Keratinocyte (primary cell): ENCODE data around the gene CIB4. TPM values are rescaled to one million over a fixed set of nuclear protein-coding genes. Genes with fewer than 3 reads are reported as not detected.

Source experiments
- DNase-seq: peaks from one replicate; pipeline ENCODE4 v3.0.0-alpha.2; 2011; ENCODE audit warnings: low read depth, missing footprints, low spot score
- FAIRE-seq: peaks from 2 replicates; lab custom pipeline; 2011; peaks lifted over from hg19 to GRCh38; lab: Jason Lieb, UNC
- H2AFZ ChIP-seq: 2 replicates; pipeline ENCODE4 v1.6.0; 2012; ENCODE audit warnings: low read length, control low read depth, inconsistent platforms; ENCODE audit not compliant: control insufficient read depth
- H3K27ac ChIP-seq: 2 replicates; pipeline ENCODE4 v1.5.1; 2011; ENCODE audit warnings: low read length; ENCODE audit not compliant: control insufficient read depth, insufficient read depth
- H3K27me3 ChIP-seq: 3 replicates; pipeline ENCODE4 v1.6.0; 2011; ENCODE audit warnings: low read length; ENCODE audit not compliant: control insufficient read depth, insufficient read depth; ENCODE audit errors: extremely low read depth
- H3K36me3 ChIP-seq, 2 experiments: 2 replicates in 1 of 2; 3 replicates in 1 of 2; pipeline ENCODE4 v1.5.1; 2011; ENCODE audit warnings: low read length in 2 of 2, mild to moderate bottlenecking in 1 of 2; ENCODE audit not compliant: control insufficient read depth in 2 of 2, insufficient read depth in 2 of 2; ENCODE audit errors: extremely low read depth in 1 of 2
- H3K4me1 ChIP-seq: 3 replicates; pipeline ENCODE4 v1.5.1; 2011; ENCODE audit warnings: low read length; ENCODE audit not compliant: control insufficient read depth, insufficient read depth; ENCODE audit errors: extremely low read depth
- H3K4me2 ChIP-seq: 3 replicates; pipeline ENCODE4 v1.6.0; 2011; ENCODE audit warnings: low read depth, low read length; ENCODE audit not compliant: control insufficient read depth, insufficient read depth; ENCODE audit errors: extremely low read depth
- H3K4me3 ChIP-seq, 3 experiments: fragments of 200-600 bp in 1 of 3; sonication (generic) in 1 of 3; 2 replicates in 2 of 3; 3 replicates in 1 of 3; pipeline ENCODE4 v1.5.1; 2011 to 2016; ENCODE audit warnings: low read length in 3 of 3, mild to moderate bottlenecking in 3 of 3, control low read depth in 2 of 3, inconsistent platforms in 1 of 3, low read depth in 1 of 3, mixed read lengths in 1 of 3, mixed run types in 1 of 3, moderate library complexity in 1 of 3; ENCODE audit not compliant: control insufficient read depth in 2 of 3, insufficient read depth in 2 of 3; ENCODE audit errors: extremely low read depth in 1 of 3
- H3K79me2 ChIP-seq: 2 replicates; pipeline ENCODE4 v1.6.0; 2012; ENCODE audit warnings: low read length; ENCODE audit not compliant: control insufficient read depth, insufficient read depth
- H3K9ac ChIP-seq: 3 replicates; pipeline ENCODE4 v1.6.0; 2011; ENCODE audit warnings: low read length; ENCODE audit not compliant: control insufficient read depth, insufficient read depth; ENCODE audit errors: extremely low read depth
- H3K9me1 ChIP-seq: 3 replicates; pipeline ENCODE4 v1.6.0; 2011; ENCODE audit warnings: low read length; ENCODE audit not compliant: control insufficient read depth, insufficient read depth; ENCODE audit errors: extremely low read depth
- H3K9me3 ChIP-seq: 2 replicates; pipeline ENCODE4 v1.5.1; 2012; ENCODE audit warnings: low read depth, low read length; ENCODE audit not compliant: control insufficient read depth
- H4K20me1 ChIP-seq: 3 replicates; pipeline ENCODE4 v1.6.0; 2011; ENCODE audit warnings: low read length; ENCODE audit not compliant: control insufficient read depth, insufficient read depth; ENCODE audit errors: extremely low read depth
- CTCF ChIP-seq, 3 experiments: IDR thresholded peaks in 1 of 3; conservative IDR thresholded peaks in 1 of 3; optimal IDR thresholded peaks in 1 of 3; 2 replicates in 2 of 3; 3 replicates in 1 of 3; pipeline versions ENCODE3 to v1.5.1; 2011; ENCODE audit warnings: low read length in 3 of 3, mild to moderate bottlenecking in 3 of 3, moderate library complexity in 2 of 3, control low read depth in 1 of 3, inconsistent platforms in 1 of 3; ENCODE audit not compliant: insufficient read depth in 2 of 3; ENCODE audit errors: extremely low read depth in 1 of 3
- EZH2 ChIP-seq: IDR thresholded peaks from one replicate; pipeline ENCODE4 v1.6.1; 2012; ENCODE audit warnings: inconsistent platforms, mild to moderate bottlenecking, low read length, moderate library complexity
- dilution Hi-C: fragments of 300-500 bp; cut with MboI; formaldehyde crosslinking; loops from one replicate; pipeline ENCODE4 v1.7.0; 2020; ENCODE audit warnings: low sequenced_read_pairs; ENCODE audit not compliant: extremely low pct_ligation_motif_present
- polyA plus RNA-seq, 5 experiments: library from polyadenylated mRNA; depleted of rRNA in 3 of 5; stranded (reverse) in 3 of 5; stranded (forward) in 1 of 5; unstranded in 1 of 5; fragments of >200 nt; gene quantifications; 1 replicate in 1 of 5; 2 replicates in 3 of 5; 3 replicates in 1 of 5; pipeline versions ENCODE4 v1.2.1 to v1.2.3, GENCODE V29; 2011 to 2012; ENCODE audit warnings: missing spikeins in 2 of 5, low read depth in 1 of 5, low replicate concordance in 1 of 5

Gene CIB4
- polyA plus RNA-seq, 1 donor (not counting 4 experiments of a cell fraction or from before 2014, with no cell fraction given), result not detected

- no peaks in the 10 kb centered on the region for H3K79me2 ChIP-seq
- TF ChIP-seq CTCF (optimal IDR thresholded peaks at IDR 0.05 in 1 of 3, IDR thresholded peaks at IDR 0.05 in 1 of 3, conservative IDR thresholded peaks at IDR 0.05 in 1 of 3; ENCODE audit: extremely low read depth in 1 of 3, insufficient read depth in 2 of 3, low read length in 3 of 3) (no peak), EZH2 (no peak)
- H4K20me1 ChIP-seq, result no peaks in the 10 kb centered on the region
- no peaks in the 10 kb centered on the region for H3K9me1 ChIP-seq
- H3K27ac ChIP-seq, result no peak overlapping the region
- no peak overlapping the region for H3K4me3 ChIP-seq
- H2AFZ ChIP-seq, result no peak overlapping the region
- FAIRE-seq (no peak), DNase-seq (no peak)
- H3K9ac ChIP-seq, result no peak overlapping the region
- no peaks in the 10 kb centered on the region for H3K9me3 ChIP-seq
- H3K4me2 ChIP-seq, result no peak overlapping the region
- dilution Hi-C loops, result no loop called here
- H3K36me3 ChIP-seq, result no peaks in the 10 kb centered on the region
- H3K27me3 ChIP-seq, result peaks cover 32% of the 10 kb centered on the region
- no peaks in the 10 kb centered on the region for H3K4me1 ChIP-seq
Measured at GRCh38 chr2:26621469-26622199, 19.5 kb downstream of the CIB4 start.

GRCh38 chr2:26620031-26620605 lies 21.0 kb downstream of the CIB4 start:
- H3K4me2 ChIP-seq, result no peak overlapping the region
- peaks cover 46% of the 10 kb centered on the region for H3K27me3 ChIP-seq
- no peaks in the 10 kb centered on the region for H3K9me3 ChIP-seq
- FAIRE-seq, result no peak
- no peak for TF ChIP-seq CTCF (optimal IDR thresholded peaks at IDR 0.05 in 1 of 3, IDR thresholded peaks at IDR 0.05 in 1 of 3, conservative IDR thresholded peaks at IDR 0.05 in 1 of 3; ENCODE audit: extremely low read depth in 1 of 3, insufficient read depth in 2 of 3, low read length in 3 of 3)
- no peak for TF ChIP-seq EZH2
- dilution Hi-C loops, result no loop called here
- H3K9me1 ChIP-seq, result no peaks in the 10 kb centered on the region
- no peaks in the 10 kb centered on the region for H3K36me3 ChIP-seq
- no peak overlapping the region for H3K4me3 ChIP-seq
- H3K4me1 ChIP-seq, result no peaks in the 10 kb centered on the region
- no peak for DNase-seq
- no peak overlapping the region for H2AFZ ChIP-seq
- H4K20me1 ChIP-seq, result no peaks in the 10 kb centered on the region
- H3K27ac ChIP-seq, result no peak overlapping the region
- H3K79me2 ChIP-seq, result no peaks in the 10 kb centered on the region
- no peak overlapping the region for H3K9ac ChIP-seq
